Measurements from ENCODE around the gene EPB42.
"Not testable (repeated sequence)": the region's sequence is repeated elsewhere in the genome, so short reads cannot be mapped to it uniquely, and the experiment has no call there.

EPB42 gene

DNA sequence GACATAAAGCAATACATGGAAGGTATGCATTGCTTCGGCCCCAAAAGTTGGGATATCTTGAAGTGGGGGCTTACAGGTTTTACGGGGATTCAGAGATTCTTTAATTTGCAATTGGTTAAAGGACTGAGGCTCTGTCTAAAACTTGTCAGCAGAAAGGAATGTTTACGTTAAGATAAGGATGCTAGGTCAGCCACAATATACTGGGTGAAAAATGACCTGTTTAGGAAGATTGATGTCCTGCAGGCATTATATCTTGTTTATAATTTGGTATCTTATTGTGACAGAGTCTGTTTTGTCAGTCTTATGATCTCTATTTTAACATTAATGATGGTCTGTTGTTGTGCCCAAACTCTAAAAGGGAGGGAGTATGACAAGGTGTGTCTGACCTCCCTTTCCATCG is 50.9 kb downstream of the EPB42 start:
- no peak overlapping the region for H3K4me3 ChIP-seq
- DNase-seq (ENCODE audit: low spot score): no peak
- TF ChIP-seq, protein P1, sequence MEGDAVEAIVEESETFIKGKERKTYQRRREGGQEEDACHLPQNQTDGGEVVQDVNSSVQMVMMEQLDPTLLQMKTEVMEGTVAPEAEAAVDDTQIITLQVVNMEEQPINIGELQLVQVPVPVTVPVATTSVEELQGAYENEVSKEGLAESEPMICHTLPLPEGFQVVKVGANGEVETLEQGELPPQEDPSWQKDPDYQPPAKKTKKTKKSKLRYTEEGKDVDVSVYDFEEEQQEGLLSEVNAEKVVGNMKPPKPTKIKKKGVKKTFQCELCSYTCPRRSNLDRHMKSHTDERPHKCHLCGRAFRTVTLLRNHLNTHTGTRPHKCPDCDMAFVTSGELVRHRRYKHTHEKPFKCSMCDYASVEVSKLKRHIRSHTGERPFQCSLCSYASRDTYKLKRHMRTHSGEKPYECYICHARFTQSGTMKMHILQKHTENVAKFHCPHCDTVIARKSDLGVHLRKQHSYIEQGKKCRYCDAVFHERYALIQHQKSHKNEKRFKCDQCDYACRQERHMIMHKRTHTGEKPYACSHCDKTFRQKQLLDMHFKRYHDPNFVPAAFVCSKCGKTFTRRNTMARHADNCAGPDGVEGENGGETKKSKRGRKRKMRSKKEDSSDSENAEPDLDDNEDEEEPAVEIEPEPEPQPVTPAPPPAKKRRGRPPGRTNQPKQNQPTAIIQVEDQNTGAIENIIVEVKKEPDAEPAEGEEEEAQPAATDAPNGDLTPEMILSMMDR (IDR thresholded peaks at IDR 0.05): no peak
- H3K27ac ChIP-seq: no peak overlapping the region

DNA sequence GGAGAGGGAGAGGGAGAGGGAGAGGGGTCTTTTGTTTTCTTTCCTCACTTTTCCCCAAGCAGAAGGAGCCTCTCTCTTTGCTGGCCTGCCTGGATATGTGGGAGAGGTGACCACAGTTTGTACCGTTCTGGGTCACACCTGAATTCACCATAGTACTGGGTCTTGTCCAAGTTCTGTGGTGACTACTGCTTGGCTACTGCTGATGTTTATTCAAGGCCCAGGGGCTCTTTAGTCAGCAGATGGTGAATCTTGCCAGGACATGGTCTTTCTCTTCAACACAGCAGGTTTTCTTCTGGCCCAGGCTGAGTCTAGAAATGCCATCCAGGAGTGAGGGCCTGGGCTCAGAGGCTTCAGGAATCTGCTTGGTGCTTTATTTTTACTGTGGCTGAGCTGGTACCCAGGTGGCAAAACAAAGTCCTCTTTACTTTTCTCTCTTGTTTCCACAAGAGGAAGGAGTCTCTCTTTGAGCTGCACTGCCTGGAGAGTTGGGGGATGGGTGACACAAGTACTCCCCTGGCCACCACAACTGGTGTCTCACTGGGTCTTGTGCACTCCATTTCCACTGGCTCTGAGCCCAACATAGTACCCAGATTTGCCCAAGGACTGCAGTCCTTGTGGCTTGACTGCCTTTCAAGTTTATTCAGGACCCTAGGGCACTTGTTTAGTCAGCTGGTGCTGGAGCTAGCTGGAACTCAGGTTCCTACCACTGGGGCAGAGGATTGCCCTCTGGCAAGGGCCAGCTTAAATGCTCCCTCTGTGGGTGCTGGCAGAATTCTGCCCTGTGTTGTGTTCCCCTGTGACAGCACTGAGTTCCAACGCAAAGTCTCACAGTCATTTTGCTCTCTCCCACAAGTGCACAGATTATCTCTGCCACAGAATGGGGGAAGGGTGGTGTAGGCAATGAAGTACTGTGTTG is 52.4 kb downstream of the EPB42 start:
- DNase-seq (ENCODE audit: low spot score): no peak

DNA sequence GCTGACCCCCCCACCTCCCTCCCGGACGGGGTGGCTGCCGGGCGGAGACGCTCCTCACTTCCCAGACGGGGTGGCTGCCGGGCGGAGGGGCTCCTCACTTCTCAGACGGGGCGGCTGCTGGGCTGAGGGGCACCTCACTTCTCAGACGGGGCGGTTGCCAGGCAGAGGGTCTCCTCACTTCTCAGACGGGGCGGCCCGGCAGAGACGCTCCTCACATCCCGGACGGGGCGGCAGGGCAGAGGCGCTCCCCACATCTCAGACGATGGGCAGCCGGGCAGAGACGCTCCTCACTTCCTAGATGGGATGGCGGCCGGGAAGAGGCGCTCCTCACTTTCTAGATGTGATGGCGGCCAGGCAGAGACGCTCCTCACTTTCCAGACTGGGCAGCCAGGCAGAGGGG is 53.6 kb downstream of the EPB42 start:
- not testable (repeated sequence) for H3K4me3 ChIP-seq; H3K27ac ChIP-seq; DNase-seq (ENCODE audit: low spot score)

More for the DNA sequence above, 52.4 kb downstream of the EPB42 start:
- no peak overlapping the region for H3K27ac ChIP-seq
- H3K4me3 ChIP-seq: no peak overlapping the region
- TF ChIP-seq, protein P1 (IDR thresholded peaks at IDR 0.05): no peak

DNA sequence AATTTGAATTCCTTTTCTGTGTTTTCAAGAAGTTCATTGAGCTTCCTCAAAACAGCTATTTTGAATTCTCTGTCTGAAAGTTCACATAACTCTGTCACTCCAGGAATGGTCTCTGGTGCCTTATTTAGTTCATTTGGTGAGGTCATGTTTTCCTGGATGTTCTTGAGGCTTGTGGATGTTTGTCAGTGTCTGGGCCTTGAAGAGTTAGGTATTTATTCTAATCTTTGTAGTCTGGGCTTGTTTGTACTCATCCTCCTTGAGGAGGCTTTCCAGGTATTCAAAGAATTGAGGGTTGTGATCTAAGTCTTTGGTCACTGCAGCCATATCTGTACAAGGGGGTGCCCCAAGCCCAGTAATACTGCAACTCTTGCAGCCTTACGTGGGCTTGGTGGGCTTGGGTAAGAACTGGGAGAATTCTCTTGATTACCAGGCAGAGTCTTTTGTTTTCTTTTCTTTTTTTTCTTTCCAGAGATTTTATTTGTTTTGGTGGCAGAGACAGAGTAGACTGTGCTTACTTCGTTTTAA is 55.0 kb downstream of the EPB42 start:
- TF ChIP-seq, protein P1 (IDR thresholded peaks at IDR 0.05): no peak
- DNase-seq (ENCODE audit: low spot score): no peak
- Histone ChIP-seq H3K27ac (no peak overlapping the region), H3K4me3 (no peak overlapping the region)

DNA sequence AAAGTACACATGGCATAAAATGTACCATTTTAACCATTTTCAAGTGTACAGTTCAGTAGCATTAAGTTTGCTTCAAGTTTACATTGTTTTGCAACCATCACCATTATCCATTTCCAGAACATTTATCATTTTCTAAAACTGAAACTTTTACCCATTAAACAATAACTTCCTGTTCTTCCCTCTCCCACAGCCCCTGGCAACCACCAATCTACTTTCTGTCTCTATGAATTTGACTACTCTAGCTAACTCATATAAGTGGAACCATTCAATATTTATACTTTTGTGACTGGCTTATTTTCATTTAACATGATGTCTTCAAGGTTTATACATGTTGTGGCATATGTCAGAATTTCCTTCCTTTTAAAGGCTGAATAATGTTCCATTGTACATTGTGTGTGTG is 67.5 kb downstream of the EPB42 start:
- DNase-seq (ENCODE audit: low spot score): no peak
- TF ChIP-seq, protein P1 (IDR thresholded peaks at IDR 0.05): no peak
- H3K27ac ChIP-seq: no peak overlapping the region
- no peak overlapping the region for H3K4me3 ChIP-seq

DNA sequence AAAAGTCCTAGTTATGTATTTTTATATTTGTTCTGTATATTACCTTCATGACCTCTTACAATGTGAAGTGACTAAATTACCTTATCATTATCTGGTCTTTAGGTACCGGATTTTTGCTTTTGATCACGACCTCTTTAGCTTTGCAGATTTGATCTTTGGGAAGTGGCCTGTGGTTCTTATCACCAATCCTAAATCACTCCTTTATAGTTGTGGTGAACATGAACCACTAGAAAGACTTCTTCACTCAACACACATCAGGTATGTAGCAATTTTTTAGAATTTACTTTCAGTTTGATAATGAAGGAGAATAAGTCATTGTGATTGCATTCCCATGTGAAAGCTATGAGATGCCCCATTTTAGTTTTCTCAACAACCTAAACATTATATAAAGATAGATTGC is 69.1 kb downstream of the EPB42 start:
- no peak for DNase-seq (ENCODE audit: low spot score)
- no peak overlapping the region for H3K4me3 ChIP-seq
- H3K27ac ChIP-seq: no peak overlapping the region
- TF ChIP-seq, protein P1 (IDR thresholded peaks at IDR 0.05): no peak

DNA sequence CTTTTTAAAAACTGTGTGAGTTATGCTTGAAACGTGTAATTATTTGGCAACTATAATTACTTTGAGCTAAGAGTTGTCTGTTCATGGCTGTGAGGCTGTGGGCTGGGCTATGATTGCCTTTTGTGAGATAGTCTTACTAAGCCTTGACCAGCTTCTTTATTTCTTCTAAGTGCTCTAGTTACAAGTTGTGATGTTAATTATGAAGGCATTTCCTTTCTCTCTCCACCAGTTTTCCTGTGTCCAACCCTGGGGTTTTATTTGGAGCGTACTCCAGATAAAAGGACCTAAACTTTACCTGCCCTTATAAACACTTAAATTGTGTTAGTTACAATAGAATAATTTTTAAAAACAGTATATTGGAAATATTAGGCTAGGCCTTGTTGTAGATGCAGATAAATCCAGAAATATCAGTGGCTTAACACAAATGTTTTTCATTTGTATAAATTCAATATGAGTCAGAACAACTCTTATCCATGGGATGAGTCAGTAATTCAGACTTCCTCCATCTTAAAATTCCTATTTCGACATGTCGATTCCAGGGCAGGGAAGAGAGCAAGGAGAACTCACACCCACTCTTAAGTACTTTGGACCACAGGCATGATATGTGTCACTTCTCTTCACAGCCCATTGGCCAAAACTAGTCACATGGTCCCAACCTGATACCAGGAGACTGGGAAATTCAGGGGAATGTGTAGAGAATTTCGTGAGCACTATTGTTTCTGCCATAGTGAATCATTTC is 70.5 kb downstream of the EPB42 start:
- H3K4me3 ChIP-seq: no peak overlapping the region
- no peak for DNase-seq (ENCODE audit: low spot score)
- TF ChIP-seq, protein P1 (IDR thresholded peaks at IDR 0.05): no peak
- H3K27ac ChIP-seq: no peak overlapping the region

Measured in coronary artery (tissue), 2 donors.